ENCODE data around the gene TCEA3. TPM values are rescaled to one million over a fixed set of nuclear protein-coding genes. Genes with fewer than 3 reads are reported as not detected.
A peak's percentile ranks its signal among the peaks of the same experiment; 100 is the strongest.

Gene TCEA3
- total RNA-seq (10 to 100 TPM; 28.7 to 30.8 TPM), polyA plus RNA-seq (10 to 100 TPM; 22.7 to 28.0 TPM)

- peak within 1 kb of the TSS; percentile 6 to 70 for H3K4me3 ChIP-seq (ENCODE audit: low read length in 2 of 2)
- Mint-ChIP-seq H3K9me3 (no peaks in the 10 kb centered on the region), H3K4me1 (peaks cover 25 to 35% (median 30%) of the 10 kb centered on the region in 4 donors), H3K36me3 (peaks cover 0 to 4% of the 10 kb centered on the region in 2 donors), H3K27me3 (peaks cover 0 to 2% of the 10 kb centered on the region in 2 donors), H3K4me3 (peak within 1 kb of the TSS; percentile 85 to 96 (median 89)), H3K27ac (peak within 1 kb of the TSS; percentile 68 to 91 (median 86))
- intact Hi-C loops (cut with micrococcal nuclease), result loop anchor here (2.0 kb wide), 1 partner anchor 60 kb away; the partner anchor contains the start of gene ASAP3
- H3K27ac ChIP-seq (ENCODE audit: low read depth, low read length), result no peak within 1 kb of the TSS
- no peaks in the 10 kb centered on the region for H3K27me3 ChIP-seq (ENCODE audit: insufficient read depth, low read length)
- ChIA-PET POLR2A (ENCODE audit: partially characterized antibody) (interaction anchor here (0.6 to 1.4 kb wide), 7 partner anchors 56 to 203 kb away, joined by 3 to 5 read pairs (median 4); partner anchors contain the start of genes ASAP3 and HNRNPR), CTCF (ENCODE audit: partially characterized antibody) (interaction anchor here (0.6 to 1.2 kb wide), 3 partner anchors 24 to 213 kb away, joined by 3 to 4 read pairs (median 3); no protein-coding TSS in a partner anchor)
- peaks cover 33% of the 10 kb centered on the region for H3K4me1 ChIP-seq (ENCODE audit: insufficient read depth, low read length)
- no peaks in the 10 kb centered on the region for H3K9me3 ChIP-seq (ENCODE audit: control insufficient read depth in 1 of 2, low read length in 2 of 2)
- peak in 4 of 5 donors; percentile 28 to 41 (median 33) for DNase-seq
- H3K36me3 ChIP-seq (ENCODE audit: insufficient read depth, low read length), result no peaks in the 10 kb centered on the region
Observed at GRCh38 chr1:23424293-23425192, at the start of gene TCEA3. TCEA3 (minus strand) TSS chr1:23424748; CDS start chr1:23424633, 115 bp downstream.

DNA sequence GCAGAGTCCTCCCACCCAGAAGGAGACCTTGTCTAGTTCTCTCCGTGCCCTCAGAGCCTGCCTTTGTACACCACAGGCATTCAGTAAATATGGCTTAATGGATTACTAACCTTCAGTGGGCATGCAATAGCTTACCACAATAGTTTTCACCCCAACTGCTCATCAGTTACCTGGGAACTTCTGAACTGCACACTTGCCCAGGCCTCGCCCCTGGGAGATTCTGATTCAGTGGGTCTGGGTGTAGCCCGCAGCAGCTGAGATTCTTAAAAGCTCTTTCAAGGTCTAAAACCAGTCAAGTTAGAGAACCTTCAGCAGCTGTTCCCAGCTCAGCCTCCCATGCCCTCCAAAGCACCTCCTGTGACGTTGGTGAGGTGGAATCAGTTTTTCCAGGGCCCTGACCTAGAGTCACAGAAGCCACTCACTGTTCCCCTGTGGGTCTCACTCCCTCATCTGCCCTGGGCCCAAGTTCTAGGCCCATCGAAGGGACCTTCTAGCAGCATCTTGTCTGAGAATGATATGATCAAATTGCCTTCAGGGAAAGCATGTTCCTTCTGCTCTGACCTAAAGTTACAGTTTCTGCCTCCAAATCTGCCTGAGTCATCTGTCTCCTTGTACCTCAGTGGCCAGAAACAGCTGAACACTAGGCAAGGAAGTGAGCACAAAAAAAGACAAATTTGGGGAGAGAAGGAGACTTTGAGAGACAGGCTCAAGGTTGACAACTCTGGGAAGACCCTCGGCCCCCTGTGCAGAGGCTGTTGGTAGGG, 48.7 kb upstream of the TCEA3 start:
- no peak overlapping the region for H3K27ac Mint-ChIP-seq
- intact Hi-C loops (cut with micrococcal nuclease), result no loop called here
- no peak overlapping the region for H3K27ac ChIP-seq (ENCODE audit: low read depth, low read length)
- peaks cover 0 to 3% of the 10 kb centered on the region in 2 donors for H3K27me3 Mint-ChIP-seq
- no peaks in the 10 kb centered on the region for H3K36me3 Mint-ChIP-seq
- ChIA-PET POLR2A (ENCODE audit: partially characterized antibody) (no interaction called here), CTCF (ENCODE audit: partially characterized antibody) (interaction anchor here (1.0 kb wide), 1 partner anchor 22 kb away, joined by 3 read pairs; no protein-coding TSS in a partner anchor)
- H3K36me3 ChIP-seq (ENCODE audit: insufficient read depth, low read length), result no peaks in the 10 kb centered on the region
- no peak overlapping the region for H3K4me3 ChIP-seq (ENCODE audit: low read length in 2 of 2)
- H3K9me3 Mint-ChIP-seq, result no peaks in the 10 kb centered on the region
- no peaks in the 10 kb centered on the region for H3K27me3 ChIP-seq (ENCODE audit: insufficient read depth, low read length)
- H3K4me1 Mint-ChIP-seq, result no peaks in the 10 kb centered on the region
- H3K4me1 ChIP-seq (ENCODE audit: insufficient read depth, low read length), result no peaks in the 10 kb centered on the region
- no peak for DNase-seq
- no peak overlapping the region for H3K4me3 Mint-ChIP-seq
- no peaks in the 10 kb centered on the region for H3K9me3 ChIP-seq (ENCODE audit: control insufficient read depth in 1 of 2, low read length in 2 of 2)

DNA sequence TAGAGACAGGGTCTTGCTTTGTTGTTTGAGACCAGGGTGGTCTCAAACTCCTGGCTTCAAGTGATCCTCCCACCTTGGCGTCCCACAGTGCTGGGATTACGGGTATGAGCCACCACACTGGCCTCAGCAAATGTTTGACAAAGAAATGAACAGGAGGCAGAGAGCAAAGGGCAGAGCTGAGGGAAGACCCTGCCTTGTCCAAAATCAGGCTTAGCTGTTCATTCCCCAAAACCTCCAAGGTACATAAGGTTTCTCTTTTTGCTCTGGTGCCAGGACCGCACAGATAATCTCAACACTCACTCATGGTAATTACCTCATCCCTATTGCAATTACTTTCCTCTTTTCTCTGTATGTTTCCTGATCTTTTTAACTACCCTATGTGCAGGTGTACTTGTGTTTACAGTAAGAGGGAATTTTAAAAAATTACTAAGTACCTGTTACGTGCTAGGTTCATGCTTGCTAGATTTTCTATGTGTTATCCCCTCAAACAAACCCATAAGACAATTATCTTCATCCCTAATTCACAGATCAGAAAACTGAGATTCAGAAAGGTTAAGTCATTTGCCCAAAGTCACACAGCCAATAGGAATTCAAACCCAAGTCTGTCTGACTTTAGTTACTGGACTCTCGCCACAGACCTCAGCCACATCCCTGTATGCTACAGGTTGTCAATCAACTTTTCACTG, 47.9 kb upstream of the TCEA3 start:
- no peaks in the 10 kb centered on the region for H3K4me1 ChIP-seq (ENCODE audit: insufficient read depth, low read length)
- Mint-ChIP-seq H3K36me3 (no peaks in the 10 kb centered on the region), H3K4me3 (no peak overlapping the region), H3K27me3 (peaks cover 0 to 3% of the 10 kb centered on the region in 2 donors), H3K4me1 (no peaks in the 10 kb centered on the region), H3K9me3 (no peaks in the 10 kb centered on the region), H3K27ac (no peak overlapping the region)
- no peak overlapping the region for H3K27ac ChIP-seq (ENCODE audit: low read depth, low read length)
- DNase-seq, result no peak
- ChIA-PET POLR2A (ENCODE audit: partially characterized antibody) (no interaction called here), CTCF (ENCODE audit: partially characterized antibody) (interaction anchor here (1.0 kb wide), 1 partner anchor 23 kb away, joined by 3 read pairs; no protein-coding TSS in a partner anchor)
- no peaks in the 10 kb centered on the region for H3K36me3 ChIP-seq (ENCODE audit: insufficient read depth, low read length)
- H3K4me3 ChIP-seq (ENCODE audit: low read length in 2 of 2), result no peak overlapping the region
- intact Hi-C loops (cut with micrococcal nuclease), result no loop called here
- H3K27me3 ChIP-seq (ENCODE audit: insufficient read depth, low read length), result no peaks in the 10 kb centered on the region
- no peaks in the 10 kb centered on the region for H3K9me3 ChIP-seq (ENCODE audit: control insufficient read depth in 1 of 2, low read length in 2 of 2)

DNA sequence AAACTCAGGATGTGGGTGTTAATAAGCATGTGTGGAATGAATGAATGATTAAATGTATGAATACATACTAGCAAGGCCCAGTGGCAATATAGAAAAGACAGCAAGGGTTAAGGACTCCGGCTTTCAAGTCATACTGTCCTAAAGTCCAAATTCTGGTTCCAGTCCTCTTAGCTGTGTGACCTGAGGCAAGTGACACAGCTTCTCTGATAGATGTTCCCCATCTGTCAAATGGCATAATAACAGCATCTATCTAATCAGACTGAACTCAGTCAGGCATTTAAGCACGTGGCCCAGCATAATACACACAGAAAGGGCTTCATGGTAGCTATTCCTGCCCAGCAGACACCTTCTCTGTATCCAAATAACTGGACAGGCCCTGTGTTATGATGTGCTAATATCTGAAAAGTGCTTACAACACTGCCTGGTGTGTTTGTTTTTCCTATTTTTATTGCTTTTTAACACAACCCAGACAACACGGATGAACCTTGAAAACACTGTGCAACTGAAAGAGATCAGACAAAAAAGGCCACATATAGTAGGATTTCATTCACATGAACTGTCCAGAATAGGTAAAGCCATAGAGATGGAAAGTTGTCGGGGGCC, 47.0 kb upstream of the TCEA3 start:
- Mint-ChIP-seq H3K4me3 (no peak overlapping the region), H3K4me1 (no peaks in the 10 kb centered on the region), H3K27me3 (peaks cover 0 to 3% of the 10 kb centered on the region in 2 donors), H3K9me3 (no peaks in the 10 kb centered on the region), H3K36me3 (no peaks in the 10 kb centered on the region), H3K27ac (no peak overlapping the region)
- H3K4me3 ChIP-seq (ENCODE audit: low read length in 2 of 2), result no peak overlapping the region
- no peak overlapping the region for H3K27ac ChIP-seq (ENCODE audit: low read depth, low read length)
- no peaks in the 10 kb centered on the region for H3K4me1 ChIP-seq (ENCODE audit: insufficient read depth, low read length)
- no peak for DNase-seq
- intact Hi-C loops (cut with micrococcal nuclease), result no loop called here
- ChIA-PET POLR2A (ENCODE audit: partially characterized antibody) (interaction anchor here (1.0 kb wide), 1 partner anchor 12 kb away, joined by 3 read pairs; the partner anchor contains the start of gene ASAP3), CTCF (ENCODE audit: partially characterized antibody) (no interaction called here)
- no peaks in the 10 kb centered on the region for H3K27me3 ChIP-seq (ENCODE audit: insufficient read depth, low read length)
- no peaks in the 10 kb centered on the region for H3K9me3 ChIP-seq (ENCODE audit: control insufficient read depth in 1 of 2, low read length in 2 of 2)
- no peaks in the 10 kb centered on the region for H3K36me3 ChIP-seq (ENCODE audit: insufficient read depth, low read length)

DNA sequence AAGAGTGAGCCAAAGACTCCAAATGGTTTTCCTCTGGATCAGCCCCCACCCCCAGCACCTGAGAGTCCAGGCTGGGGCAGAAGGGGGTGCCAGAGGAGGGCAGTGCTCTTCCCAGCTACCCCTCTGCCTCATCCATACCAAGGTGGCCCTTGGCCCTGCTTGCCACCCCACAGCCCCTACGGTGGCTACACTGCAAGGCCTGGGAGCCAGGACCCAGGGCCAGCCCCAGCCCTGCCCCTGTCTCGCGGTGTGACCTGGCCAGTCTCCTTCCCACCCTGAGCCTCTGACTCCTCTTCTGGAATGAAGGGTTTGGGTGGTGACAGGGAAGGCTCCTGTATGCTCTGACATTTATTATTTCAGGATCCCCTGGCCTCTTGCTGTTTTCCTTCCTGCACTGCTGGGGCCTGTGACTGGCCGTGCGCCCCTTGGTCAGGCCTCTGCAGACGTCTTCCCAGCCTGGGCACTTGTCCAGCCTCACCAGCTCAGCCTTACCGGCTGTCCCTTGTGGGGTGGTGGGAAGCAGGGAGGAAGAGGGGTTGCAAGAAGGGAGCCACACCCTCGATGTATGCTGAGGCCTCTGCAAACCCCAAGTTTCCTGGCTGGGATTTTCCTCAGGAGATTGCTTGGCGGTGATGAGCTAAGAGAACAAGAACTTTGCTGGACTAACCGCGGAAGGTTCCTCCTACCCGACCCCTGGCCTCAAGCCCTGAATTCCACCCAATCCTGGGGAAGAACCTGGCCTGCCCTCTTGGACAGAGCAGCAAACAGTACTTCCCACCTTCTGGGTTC, 45.9 kb upstream of the TCEA3 start:
- H3K27me3 ChIP-seq (ENCODE audit: insufficient read depth, low read length), result no peaks in the 10 kb centered on the region
- Mint-ChIP-seq H3K9me3 (no peaks in the 10 kb centered on the region), H3K4me3 (no peak overlapping the region), H3K27ac (no peak overlapping the region), H3K4me1 (no peaks in the 10 kb centered on the region), H3K27me3 (no peaks in the 10 kb centered on the region), H3K36me3 (no peaks in the 10 kb centered on the region)
- no peak for DNase-seq
- ChIA-PET CTCF (ENCODE audit: partially characterized antibody) (interaction anchor here (0.6 kb wide), 1 partner anchor 155 kb away, joined by 3 read pairs; no protein-coding TSS in a partner anchor), POLR2A (ENCODE audit: partially characterized antibody) (no interaction called here)
- H3K27ac ChIP-seq (ENCODE audit: low read depth, low read length), result no peak overlapping the region
- H3K36me3 ChIP-seq (ENCODE audit: insufficient read depth, low read length), result no peaks in the 10 kb centered on the region
- no peak overlapping the region for H3K4me3 ChIP-seq (ENCODE audit: low read length in 2 of 2)
- intact Hi-C loops (cut with micrococcal nuclease), result no loop called here
- H3K9me3 ChIP-seq (ENCODE audit: control insufficient read depth in 1 of 2, low read length in 2 of 2), result no peaks in the 10 kb centered on the region
- no peaks in the 10 kb centered on the region for H3K4me1 ChIP-seq (ENCODE audit: insufficient read depth, low read length)

DNA sequence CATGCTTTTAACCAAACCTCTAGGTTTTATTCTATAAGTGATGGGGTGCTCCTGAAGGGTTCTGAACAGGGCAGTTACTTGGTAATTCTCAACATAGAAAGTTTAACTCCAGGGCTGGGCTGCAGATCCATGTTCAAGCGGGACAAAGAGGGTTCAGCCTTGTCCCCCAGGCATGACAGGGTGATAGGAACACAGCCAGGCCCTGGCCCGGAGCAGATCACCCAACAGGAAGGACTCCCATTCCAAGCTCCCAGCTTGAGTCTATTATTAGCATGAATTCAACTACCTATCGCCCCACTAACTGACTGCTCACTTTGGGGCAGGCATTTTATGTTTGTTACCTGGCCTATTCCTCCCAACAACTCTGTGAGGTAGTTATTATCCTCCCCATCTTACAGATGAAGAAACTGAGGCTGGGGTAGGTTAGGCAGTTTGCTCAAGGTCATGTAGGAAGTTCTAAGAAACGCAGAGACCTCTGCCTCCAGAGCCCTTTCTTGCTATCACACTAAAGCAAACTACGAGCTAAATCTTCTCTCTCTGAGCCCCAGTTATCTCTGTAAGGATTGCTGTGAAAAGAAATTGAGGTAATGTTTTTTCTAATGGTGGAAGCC, 44.9 kb upstream of the TCEA3 start:
- no peaks in the 10 kb centered on the region for H3K4me1 Mint-ChIP-seq
- Histone ChIP-seq H3K27me3 (ENCODE audit: insufficient read depth, low read length) (no peaks in the 10 kb centered on the region), H3K4me3 (ENCODE audit: low read length in 2 of 2) (no peak overlapping the region), H3K27ac (ENCODE audit: low read depth, low read length) (no peak overlapping the region), H3K9me3 (ENCODE audit: control insufficient read depth in 1 of 2, low read length in 2 of 2) (no peaks in the 10 kb centered on the region), H3K36me3 (ENCODE audit: insufficient read depth, low read length) (no peaks in the 10 kb centered on the region), H3K4me1 (ENCODE audit: insufficient read depth, low read length) (no peaks in the 10 kb centered on the region)
- no peaks in the 10 kb centered on the region for H3K9me3 Mint-ChIP-seq
- no peaks in the 10 kb centered on the region for H3K36me3 Mint-ChIP-seq
- POLR2A ChIA-PET (ENCODE audit: partially characterized antibody), result no interaction called here
- H3K4me3 Mint-ChIP-seq, result no peak overlapping the region
- DNase-seq, result no peak
- intact Hi-C loops (cut with micrococcal nuclease), result no loop called here
- H3K27ac Mint-ChIP-seq, result no peak overlapping the region
- CTCF ChIA-PET (ENCODE audit: partially characterized antibody), result interaction anchor here (0.6 kb wide), 1 partner anchor 156 kb away, joined by 3 read pairs; no protein-coding TSS in a partner anchor
- H3K27me3 Mint-ChIP-seq, result no peaks in the 10 kb centered on the region
